A673 (cell line): ENCODE results near the gene SIRT2. TPM values are rescaled to one million over a fixed set of nuclear protein-coding genes. Genes with fewer than 3 reads are reported as not detected.

Source experiments
- BruUV-seq: library from RNA; stranded (reverse); fragments of 400-500 nt; replicated peaks from 2 replicates; lab custom pipeline; 2021; lab: Mats Ljungman, UMichigan
- CTCF ChIA-PET: fragments of 300-600 bp; sonication (Branson Sonifier 250); formaldehyde crosslinking; loops from one replicate; lab custom pipeline; 2022; ENCODE audit warnings: antibody characterized with exemption; lab: Charles Lee
- POLR2A ChIA-PET: fragments of 300-600 bp; sonication (Branson Sonifier 250); formaldehyde crosslinking; loops from one replicate; lab custom pipeline; 2022; ENCODE audit warnings: antibody characterized with exemption; ENCODE audit not compliant: low non-redundant PET; lab: Charles Lee
- DNase-seq: peaks from one replicate; pipeline ENCODE4 v3.0.0-alpha.2; 2015; ENCODE audit warnings: low spot score
- H3K27ac ChIP-seq: fragments of 200-600 bp; sonication (generic); 2 replicates; pipeline ENCODE4 v1.5.1; 2016; ENCODE audit warnings: mixed run types, low read depth, mild to moderate bottlenecking, mixed read lengths, antibody characterized with exemption, low read length; ENCODE audit not compliant: poor library complexity, severe bottlenecking
- H3K27me3 ChIP-seq: fragments of 200-600 bp; sonication (generic); replicated peaks from 2 replicates; pipeline ENCODE4 v1.6.1; 2017; ENCODE audit warnings: mixed run types, low read depth, mild to moderate bottlenecking, mixed read lengths, antibody characterized with exemption, low read length; ENCODE audit not compliant: insufficient read depth, poor library complexity
- H3K36me3 ChIP-seq: fragments of 200-600 bp; sonication (generic); 2 replicates; pipeline ENCODE4 v1.6.1; 2016; ENCODE audit warnings: mixed run types, mild to moderate bottlenecking, mixed read lengths, antibody characterized with exemption, low read length; ENCODE audit not compliant: insufficient read depth, poor library complexity, severe bottlenecking
- H3K4me1 ChIP-seq: fragments of 200-600 bp; sonication (generic); 2 replicates; pipeline ENCODE4 v1.6.1; 2017; ENCODE audit warnings: mixed run types, mild to moderate bottlenecking, mixed read lengths, antibody characterized with exemption, low read length; ENCODE audit not compliant: insufficient read depth, poor library complexity, severe bottlenecking
- H3K4me3 ChIP-seq: fragments of 200-600 bp; sonication (generic); 2 replicates; pipeline ENCODE4 v1.5.1; 2016; ENCODE audit warnings: low read depth, mixed run types, mild to moderate bottlenecking, mixed read lengths, low read length; ENCODE audit not compliant: poor library complexity, severe bottlenecking
- H3K9me3 ChIP-seq: fragments of 200-600 bp; sonication (generic); 2 replicates; pipeline ENCODE4 v1.6.1; 2016; ENCODE audit warnings: mixed run types, low read depth, mild to moderate bottlenecking, mixed read lengths, antibody characterized with exemption, low read length; ENCODE audit not compliant: poor library complexity, severe bottlenecking
- EZH2 ChIP-seq: fragments of 200-600 bp; sonication (generic); IDR thresholded peaks from 2 replicates; pipeline ENCODE4 v1.6.1; 2017; ENCODE audit warnings: borderline replicate concordance, low read depth, mild to moderate bottlenecking, mixed read lengths, antibody characterized with exemption, low read length; ENCODE audit not compliant: poor library complexity, severe bottlenecking
- intact Hi-C: fragments of 100-400 bp; cut with micrococcal nuclease; formaldehyde crosslinking; loops from one replicate; pipeline ENCODE4 v1.10.0; 2022; ENCODE audit not compliant: unreplicated experiment
- total RNA-seq: library from RNA; stranded (reverse); gene quantifications from 2 replicates; pipeline ENCODE4 v1.2.3, GENCODE V29; 2021
- TF ChIP-seq, protein P1 (sequence below): fragments of 300-800, 200-600 bp; sonication (generic); conservative IDR thresholded peaks from 2 replicates; pipeline ENCODE4 v1.5.1; 2017; ENCODE audit warnings: low read depth, mild to moderate bottlenecking, antibody characterized with exemption, low read length, moderate library complexity, mixed read lengths

Gene SIRT2
- total RNA-seq, 1 experiment from 2014 or later: 32.2 TPM

DNA sequence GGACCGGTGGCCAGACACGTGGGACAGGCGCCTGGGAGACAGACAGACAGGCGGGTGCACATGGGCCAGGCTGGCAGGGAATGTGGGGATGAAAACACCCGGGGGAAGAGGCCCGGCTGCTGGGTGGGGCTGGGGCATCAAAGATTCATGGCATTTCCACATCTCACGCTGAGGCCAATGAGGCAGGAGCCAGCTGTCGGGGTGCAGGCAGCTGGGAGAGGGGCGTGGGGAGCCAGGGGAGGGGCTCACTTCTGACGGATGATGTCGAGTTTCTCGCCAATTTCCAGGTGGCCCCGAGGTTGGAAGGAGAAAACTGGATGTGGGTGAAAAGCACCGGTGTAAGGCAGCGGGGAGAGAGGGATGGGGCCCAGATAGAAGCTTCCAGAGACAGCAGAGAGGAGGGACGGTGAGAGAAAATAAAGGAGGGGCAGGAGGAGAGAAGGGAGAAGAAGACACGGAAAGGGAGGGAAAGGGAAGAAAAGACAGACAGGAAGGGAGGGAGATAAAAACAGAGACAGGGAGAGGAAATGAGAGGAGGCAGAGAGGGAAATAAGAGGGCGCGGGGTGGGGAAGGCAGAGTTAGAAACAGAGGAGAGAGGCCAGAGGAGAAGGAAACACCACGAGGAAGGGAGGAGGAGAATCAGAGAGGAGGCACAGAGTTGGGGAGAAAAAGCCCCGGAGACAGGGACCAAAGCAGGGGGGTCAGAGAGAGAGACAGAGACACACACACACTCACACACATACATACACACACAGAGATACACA, 20.6 kb upstream of the SIRT2 start:
- Histone ChIP-seq H3K9me3 (no peaks in the 10 kb centered on the region), H3K4me1 (no peaks in the 10 kb centered on the region), H3K36me3 (peaks cover 13% of the 10 kb centered on the region), H3K27ac (no peak overlapping the region), H3K4me3 (no peak overlapping the region), H3K27me3 (no peaks in the 10 kb centered on the region)
- BruUV-seq: no TSS peak
- ChIA-PET CTCF (no interaction called here), POLR2A (interaction anchor here (0.6 kb wide), 1 partner anchor 88 kb away, joined by 3 read pairs; no protein-coding TSS in a partner anchor)
- DNase-seq: no peak
- no peak for TF ChIP-seq EZH2
- TF ChIP-seq, protein P1, sequence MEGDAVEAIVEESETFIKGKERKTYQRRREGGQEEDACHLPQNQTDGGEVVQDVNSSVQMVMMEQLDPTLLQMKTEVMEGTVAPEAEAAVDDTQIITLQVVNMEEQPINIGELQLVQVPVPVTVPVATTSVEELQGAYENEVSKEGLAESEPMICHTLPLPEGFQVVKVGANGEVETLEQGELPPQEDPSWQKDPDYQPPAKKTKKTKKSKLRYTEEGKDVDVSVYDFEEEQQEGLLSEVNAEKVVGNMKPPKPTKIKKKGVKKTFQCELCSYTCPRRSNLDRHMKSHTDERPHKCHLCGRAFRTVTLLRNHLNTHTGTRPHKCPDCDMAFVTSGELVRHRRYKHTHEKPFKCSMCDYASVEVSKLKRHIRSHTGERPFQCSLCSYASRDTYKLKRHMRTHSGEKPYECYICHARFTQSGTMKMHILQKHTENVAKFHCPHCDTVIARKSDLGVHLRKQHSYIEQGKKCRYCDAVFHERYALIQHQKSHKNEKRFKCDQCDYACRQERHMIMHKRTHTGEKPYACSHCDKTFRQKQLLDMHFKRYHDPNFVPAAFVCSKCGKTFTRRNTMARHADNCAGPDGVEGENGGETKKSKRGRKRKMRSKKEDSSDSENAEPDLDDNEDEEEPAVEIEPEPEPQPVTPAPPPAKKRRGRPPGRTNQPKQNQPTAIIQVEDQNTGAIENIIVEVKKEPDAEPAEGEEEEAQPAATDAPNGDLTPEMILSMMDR: no peak
- intact Hi-C loops: no loop called here

DNA sequence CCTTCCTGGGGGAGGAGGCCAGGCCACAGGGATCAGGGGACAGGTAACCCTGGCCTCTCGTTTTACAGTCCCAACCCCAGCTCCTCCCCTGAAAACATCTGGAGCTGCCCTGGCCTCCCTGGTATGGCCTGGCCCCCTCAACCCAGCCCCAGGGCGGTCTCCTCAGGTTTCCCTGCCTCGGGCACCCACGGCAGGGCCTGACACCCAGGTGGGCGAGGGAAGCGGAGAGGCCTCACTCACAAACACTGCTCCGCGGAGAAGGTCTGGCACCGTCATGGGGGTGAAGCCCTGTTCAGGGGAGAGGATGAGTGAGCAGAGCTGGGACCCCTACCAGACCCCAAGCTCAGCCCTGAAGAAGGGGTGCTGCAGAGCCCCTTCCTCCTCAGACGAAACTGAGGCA, 19.1 kb upstream of the SIRT2 start:
- CTCF ChIA-PET: no interaction called here

DNA sequence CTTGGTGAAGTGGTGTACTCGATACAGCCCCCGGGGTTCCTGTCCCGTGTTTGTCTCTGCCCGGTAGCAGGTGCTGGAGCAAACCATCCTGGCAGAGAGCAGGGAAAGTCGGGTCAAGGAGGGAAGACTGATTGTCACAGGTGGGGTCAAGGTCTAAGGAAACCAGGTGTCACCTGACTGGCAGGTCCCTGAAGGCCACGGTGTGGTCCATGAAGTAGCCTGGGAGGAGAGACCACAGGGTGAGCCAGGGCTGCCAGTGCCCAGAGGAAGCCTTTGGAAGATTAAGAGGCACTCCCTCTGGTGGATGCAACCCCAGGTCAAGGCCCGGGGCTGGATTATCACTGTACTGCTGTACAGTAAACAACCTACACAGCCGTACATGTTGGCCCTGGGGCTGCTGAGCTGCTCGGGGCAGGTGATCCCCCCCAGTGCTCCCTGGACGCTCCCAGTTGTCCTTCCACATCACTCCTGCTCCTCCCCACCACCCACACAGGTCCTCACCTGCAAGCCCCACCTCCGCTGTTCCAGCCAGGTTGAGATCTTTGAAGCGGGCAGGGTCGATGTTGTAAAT, 18.6 kb upstream of the SIRT2 start:
- TF ChIP-seq, protein P1: no peak
- TF ChIP-seq EZH2: no peak
- BruUV-seq: no TSS peak
- CTCF ChIA-PET: no interaction called here
- no peak for DNase-seq
- H3K27me3 ChIP-seq: no peaks in the 10 kb centered on the region
- intact Hi-C loops: no loop called here
- no peaks in the 10 kb centered on the region for H3K9me3 ChIP-seq
- POLR2A ChIA-PET: no interaction called here
- H3K36me3 ChIP-seq: peaks cover 5% of the 10 kb centered on the region
- no peak overlapping the region for H3K4me3 ChIP-seq
- H3K4me1 ChIP-seq: no peaks in the 10 kb centered on the region
- no peak overlapping the region for H3K27ac ChIP-seq

More for the DNA sequence above, 19.1 kb upstream of the SIRT2 start:
- Histone ChIP-seq H3K27me3 (no peaks in the 10 kb centered on the region), H3K27ac (no peak overlapping the region), H3K9me3 (no peaks in the 10 kb centered on the region), H3K4me1 (no peaks in the 10 kb centered on the region), H3K4me3 (no peak overlapping the region), H3K36me3 (peaks cover 5% of the 10 kb centered on the region)
- no peak for TF ChIP-seq EZH2
- TF ChIP-seq, protein P1: no peak
- intact Hi-C loops: no loop called here
- POLR2A ChIA-PET: no interaction called here
- no TSS peak for BruUV-seq
- no peak for DNase-seq
